Mesothelial cell of epicardium (in vitro differentiated cells): ENCODE data around the gene FREY1. TPM values are rescaled to one million over a fixed set of nuclear protein-coding genes. Genes with fewer than 3 reads are reported as not detected.
"Not testable (repeated sequence)": the region's sequence is repeated elsewhere in the genome, so short reads cannot be mapped to it uniquely, and the experiment has no call there.

Experiments
- DNase-seq, 2 experiments: peaks; one replicate each; pipeline ENCODE4 v3.0.0; 2021; ENCODE audit warnings: low spot score in 2 of 2; ENCODE audit not compliant: unreplicated experiment in 2 of 2
- H3K27ac Mint-ChIP-seq: 2 replicates; pipeline ENCODE4 v1.8.0; 2021; ENCODE audit warnings: mixed read lengths
- H3K27me3 Mint-ChIP-seq: 2 replicates; pipeline ENCODE4 v1.8.0; 2021; ENCODE audit warnings: low read depth, mixed read lengths
- H3K36me3 Mint-ChIP-seq: 2 replicates; pipeline ENCODE4 v1.8.0; 2021; ENCODE audit warnings: mixed read lengths
- H3K4me1 Mint-ChIP-seq: 2 replicates; pipeline ENCODE4 v1.8.0; 2021; ENCODE audit warnings: mixed read lengths
- H3K4me3 Mint-ChIP-seq: 2 replicates; pipeline ENCODE4 v1.8.0; 2021; ENCODE audit warnings: mild to moderate bottlenecking, moderate library complexity, mixed read lengths
- H3K9me3 Mint-ChIP-seq: 2 replicates; pipeline ENCODE4 v1.8.0; 2021; ENCODE audit warnings: mixed read lengths
- CTCF ChIP-seq: fragments of 200-600 bp; sonication (generic); IDR thresholded peaks from one replicate; pipeline ENCODE4 v1.5.0; 2021; ENCODE audit warnings: antibody characterized with exemption; ENCODE audit not compliant: unreplicated experiment
- total RNA-seq: library from RNA; stranded (reverse); gene quantifications from 3 replicates; pipeline ENCODE4 v1.2.1, GENCODE V29; 2021

FREY1 gene
- total RNA-seq, 1 donor from 2014 or later: 3.9 TPM

GRCh38 chr11:45904309-45904915 is 2.7 kb downstream of the FREY1 start:
- H3K27ac Mint-ChIP-seq: no peak overlapping the region
- TF ChIP-seq CTCF: no peak
- H3K36me3 Mint-ChIP-seq: no peaks in the 10 kb centered on the region

GRCh38 chr11:45902452-45903380 is 4.4 kb downstream of the FREY1 start:
- Mint-ChIP-seq H3K4me1 (peaks cover 8% of the 10 kb centered on the region), H3K36me3 (no peaks in the 10 kb centered on the region), H3K4me3 (no peak overlapping the region), H3K27ac (no peak overlapping the region), H3K9me3 (no peaks in the 10 kb centered on the region), H3K27me3 (peaks cover 5% of the 10 kb centered on the region)
- no peak for DNase-seq
- TF ChIP-seq CTCF: no peak

More at GRCh38 chr11:45904309-45904915, 2.7 kb downstream of the FREY1 start:
- Mint-ChIP-seq H3K4me1 (peaks cover 8% of the 10 kb centered on the region), H3K9me3 (no peaks in the 10 kb centered on the region), H3K4me3 (no peak overlapping the region), H3K27me3 (peaks cover 5% of the 10 kb centered on the region)
- DNase-seq: no peak

- H3K27me3 Mint-ChIP-seq: peaks cover 5% of the 10 kb centered on the region
- H3K4me3 Mint-ChIP-seq: no peak overlapping the region
- DNase-seq: no peak
- no peaks in the 10 kb centered on the region for H3K9me3 Mint-ChIP-seq
- peaks cover 8% of the 10 kb centered on the region for H3K4me1 Mint-ChIP-seq
- no peak overlapping the region for H3K27ac Mint-ChIP-seq
- no peaks in the 10 kb centered on the region for H3K36me3 Mint-ChIP-seq
- no peak for TF ChIP-seq CTCF
Observed at GRCh38 chr11:45901626-45902025, 5.4 kb downstream of the FREY1 start.

- Mint-ChIP-seq H3K27ac (no peak overlapping the region), H3K27me3 (peaks cover 5% of the 10 kb centered on the region), H3K9me3 (no peaks in the 10 kb centered on the region), H3K36me3 (no peaks in the 10 kb centered on the region), H3K4me1 (peaks cover 11% of the 10 kb centered on the region), H3K4me3 (peak overlapping the region; percentile 74)
- no peak for DNase-seq
- no peak for TF ChIP-seq CTCF
Observed at GRCh38 chr11:45900916-45901617, 6.0 kb downstream of the FREY1 start.

GRCh38 chr11:45900175-45900800 is 6.8 kb downstream of the FREY1 start:
- not testable (repeated sequence) for H3K9me3 Mint-ChIP-seq, H3K27me3 Mint-ChIP-seq, H3K36me3 Mint-ChIP-seq, H3K27ac Mint-ChIP-seq
- peak in 1 of 2 experiments; percentile 45 for DNase-seq
- peaks cover 11% of the 10 kb centered on the region for H3K4me1 Mint-ChIP-seq
- H3K4me3 Mint-ChIP-seq: peak overlapping the region; percentile 74
